ENCODE results near the gene SLC2A10.

- no peak for TF ChIP-seq EZH2 (IDR thresholded peaks at IDR 0.05; ENCODE audit: borderline replicate concordance, low read depth, low read length, poor library complexity, severe bottlenecking)
- TF ChIP-seq, protein P1, sequence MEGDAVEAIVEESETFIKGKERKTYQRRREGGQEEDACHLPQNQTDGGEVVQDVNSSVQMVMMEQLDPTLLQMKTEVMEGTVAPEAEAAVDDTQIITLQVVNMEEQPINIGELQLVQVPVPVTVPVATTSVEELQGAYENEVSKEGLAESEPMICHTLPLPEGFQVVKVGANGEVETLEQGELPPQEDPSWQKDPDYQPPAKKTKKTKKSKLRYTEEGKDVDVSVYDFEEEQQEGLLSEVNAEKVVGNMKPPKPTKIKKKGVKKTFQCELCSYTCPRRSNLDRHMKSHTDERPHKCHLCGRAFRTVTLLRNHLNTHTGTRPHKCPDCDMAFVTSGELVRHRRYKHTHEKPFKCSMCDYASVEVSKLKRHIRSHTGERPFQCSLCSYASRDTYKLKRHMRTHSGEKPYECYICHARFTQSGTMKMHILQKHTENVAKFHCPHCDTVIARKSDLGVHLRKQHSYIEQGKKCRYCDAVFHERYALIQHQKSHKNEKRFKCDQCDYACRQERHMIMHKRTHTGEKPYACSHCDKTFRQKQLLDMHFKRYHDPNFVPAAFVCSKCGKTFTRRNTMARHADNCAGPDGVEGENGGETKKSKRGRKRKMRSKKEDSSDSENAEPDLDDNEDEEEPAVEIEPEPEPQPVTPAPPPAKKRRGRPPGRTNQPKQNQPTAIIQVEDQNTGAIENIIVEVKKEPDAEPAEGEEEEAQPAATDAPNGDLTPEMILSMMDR (conservative IDR thresholded peaks at IDR 0.05; ENCODE audit: low read depth, low read length) = no peak
Measured at GRCh38 chr20:46723039-46723438, 13.6 kb downstream of the SLC2A10 start.
